GM12891 (cell line): ENCODE measurements around the gene NPAS2.

Experiments
- POLR2A ChIP-seq: IDR thresholded peaks from 2 replicates; pipeline ENCODE4 v1.6.1; 2011; ENCODE audit warnings: low read depth, low read length, control low read depth
- POLR2AphosphoS5 ChIP-seq: IDR thresholded peaks from 2 replicates; pipeline ENCODE4 v1.6.1; 2011; ENCODE audit warnings: low read depth, low read length, control low read depth
- POU2F2 ChIP-seq: IDR thresholded peaks from 2 replicates; pipeline ENCODE4 v1.6.1; 2011; ENCODE audit warnings: low read depth, mild to moderate bottlenecking, control low read depth, low read length, moderate library complexity
- TAF1 ChIP-seq: IDR thresholded peaks from 2 replicates; pipeline ENCODE4 v1.6.1; 2011; ENCODE audit warnings: low read depth, low read length, control low read depth

GRCh38 chr2:100921685-100922161, 101.8 kb downstream of the NPAS2 start:
- TF ChIP-seq TAF1 (no peak), POLR2A (no peak), POLR2AphosphoS5 (no peak), POU2F2 (no peak)
